ENCODE results near the gene ASPRV1.

GRCh38 chr2:69926849-69927515, 34.4 kb downstream of the ASPRV1 start:
- TF ChIP-seq CTCF (conservative IDR thresholded peaks at IDR 0.05) (no peak), ZFX (IDR thresholded peaks at IDR 0.05) (no peak)

All from C4-2B (cell line).